Caco-2 (cell line): Measurements from ENCODE around the gene ABCC4. TPM values are rescaled to one million over a fixed set of nuclear protein-coding genes. Genes with fewer than 3 reads are reported as not detected.

ENCODE experiments used
- BruUV-seq: library from RNA; stranded (reverse); fragments of 400-500 nt; replicated peaks from 2 replicates; lab custom pipeline; 2021; lab: Mats Ljungman, UMichigan
- CTCF ChIA-PET: fragments of 300-600 bp; sonication (Branson Sonifier 250); formaldehyde crosslinking; loops from one replicate; lab custom pipeline; 2022; ENCODE audit warnings: antibody characterized with exemption; lab: Charles Lee
- POLR2A ChIA-PET: fragments of 300-600 bp; sonication (Branson Sonifier 250); formaldehyde crosslinking; loops from one replicate; lab custom pipeline; 2022; ENCODE audit warnings: antibody characterized with exemption; lab: Charles Lee
- DNase-seq, 2 experiments: peaks; one replicate each; pipeline versions ENCODE4 v3.0.0 to v3.0.0-alpha.2; 2020 to 2022
- H3K27me3 ChIP-seq: replicated peaks from 2 replicates; pipeline ENCODE4 v1.6.0; 2011; ENCODE audit warnings: low read length; ENCODE audit not compliant: control insufficient read depth, insufficient read depth
- H3K36me3 ChIP-seq: 2 replicates; pipeline ENCODE4 v1.5.1; 2011; ENCODE audit warnings: low read length; ENCODE audit not compliant: control insufficient read depth, insufficient read depth
- H3K4me1 ChIP-seq: fragments of 250-450 bp; sonication (Bioruptor Pico); 2 replicates; pipeline ENCODE4 v1.5.1; 2020; ENCODE audit warnings: mild to moderate bottlenecking
- H3K4me3 ChIP-seq: 2 replicates; pipeline ENCODE4 v1.5.1; 2011; ENCODE audit warnings: low read depth, mild to moderate bottlenecking, control low read depth, low read length
- H3K9me3 ChIP-seq: fragments of 250-450 bp; sonication (Bioruptor Pico); 2 replicates; pipeline ENCODE4 v1.5.1; 2020; ENCODE audit warnings: mild to moderate bottlenecking, moderate library complexity
- H3K27ac Mint-ChIP-seq: one replicate; pipeline ENCODE4 v1.8.0; 2022; ENCODE audit warnings: mixed read lengths; ENCODE audit not compliant: unreplicated experiment
- H3K27me3 Mint-ChIP-seq: one replicate; pipeline ENCODE4 v1.8.0; 2022; ENCODE audit warnings: mixed read lengths; ENCODE audit not compliant: insufficient read depth, unreplicated experiment
- H3K36me3 Mint-ChIP-seq: one replicate; pipeline ENCODE4 v1.8.0; 2022; ENCODE audit warnings: mild to moderate bottlenecking, mixed read lengths; ENCODE audit not compliant: insufficient read depth, unreplicated experiment
- H3K4me1 Mint-ChIP-seq: one replicate; pipeline ENCODE4 v1.8.0; 2022; ENCODE audit warnings: low read depth, mixed read lengths; ENCODE audit not compliant: unreplicated experiment
- H3K4me3 Mint-ChIP-seq: one replicate; pipeline ENCODE4 v1.8.0; 2022; ENCODE audit warnings: mild to moderate bottlenecking, moderate library complexity, mixed read lengths; ENCODE audit not compliant: unreplicated experiment
- H3K9me3 Mint-ChIP-seq: one replicate; pipeline ENCODE4 v1.8.0; 2022; ENCODE audit warnings: mixed read lengths; ENCODE audit not compliant: unreplicated experiment
- intact Hi-C: fragments of 100-400 bp; cut with micrococcal nuclease; formaldehyde crosslinking; loops from one replicate; pipeline ENCODE4 v1.10.0; 2022; ENCODE audit not compliant: unreplicated experiment
- total RNA-seq: library from RNA; stranded (reverse); gene quantifications from 2 replicates; pipeline ENCODE4 v1.2.3, GENCODE V29; 2022
- TF ChIP-seq, protein P1 (sequence below), 2 experiments: fragments of 200-600 bp in 1 of 2; IDR thresholded peaks; 1 replicate in 1 of 2; 2 replicates in 1 of 2; pipeline versions ENCODE4 v1.5.1 to v1.8.0; 2011 to 2022; ENCODE audit warnings: antibody characterized with exemption in 1 of 2, control low read depth in 1 of 2, inconsistent platforms in 1 of 2, low read depth in 1 of 2, low read length in 1 of 2, mild to moderate bottlenecking in 1 of 2, moderate library complexity in 1 of 2; ENCODE audit not compliant: insufficient read depth in 1 of 2, severe bottlenecking in 1 of 2, unreplicated experiment in 1 of 2

Gene ABCC4
- total RNA-seq, 1 experiment from 2014 or later: 51.9 TPM

DNA sequence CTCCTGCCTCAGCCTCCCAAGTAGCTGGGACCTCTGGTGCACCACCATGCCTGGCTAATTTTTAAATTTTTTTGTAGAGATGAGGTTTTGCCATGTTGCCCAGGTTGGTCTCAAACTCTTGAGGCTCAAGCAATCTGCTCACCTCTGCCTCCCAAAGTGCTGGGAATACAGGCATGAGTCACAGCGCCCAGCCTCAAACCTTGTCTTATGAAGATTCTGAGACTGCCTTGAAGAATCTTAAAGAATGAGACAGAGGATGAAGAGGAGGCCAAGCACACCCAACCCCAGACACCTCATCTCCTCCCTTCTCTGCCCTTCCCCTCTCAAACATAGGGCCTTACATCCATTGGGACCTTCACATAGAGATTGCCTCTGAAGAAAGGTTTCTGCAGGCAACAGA, 179.7 kb downstream of the ABCC4 start:
- no TSS peak for BruUV-seq
- no peak for DNase-seq

DNA sequence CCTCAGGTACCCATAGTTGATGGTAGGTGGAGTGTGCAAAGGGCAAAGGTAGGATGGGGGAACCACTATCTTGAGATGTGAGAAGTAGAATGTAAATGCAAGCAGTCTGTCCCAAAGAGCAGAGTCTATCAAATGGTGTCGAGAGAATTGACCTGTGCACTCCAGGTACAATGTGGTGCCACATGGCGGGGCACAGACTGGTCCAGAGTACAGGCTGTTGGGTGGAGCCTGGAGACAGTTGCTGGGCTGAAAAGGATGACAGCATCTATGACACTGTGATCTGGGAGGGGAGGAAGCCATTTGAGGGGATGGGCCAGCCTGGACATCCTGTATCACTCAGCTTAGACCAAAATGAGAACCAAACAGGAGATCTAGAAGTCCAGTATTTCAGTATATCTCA, 180.6 kb downstream of the ABCC4 start:
- Histone ChIP-seq H3K27me3 (no peaks in the 10 kb centered on the region), H3K4me1 (peaks cover 53% of the 10 kb centered on the region), H3K4me3 (no peak overlapping the region), H3K36me3 (peaks cover 4% of the 10 kb centered on the region; the same call in 1 of the 2 replicates), H3K9me3 (no peaks in the 10 kb centered on the region)
- CTCF ChIA-PET: no interaction called here
- BruUV-seq: no TSS peak
- Mint-ChIP-seq H3K36me3 (peaks cover 33% of the 10 kb centered on the region), H3K27ac (peak overlapping the region; percentile 78), H3K4me1 (peaks cover 35% of the 10 kb centered on the region), H3K9me3 (no peaks in the 10 kb centered on the region), H3K4me3 (no peak overlapping the region), H3K27me3 (no peaks in the 10 kb centered on the region)
- intact Hi-C loops: no loop called here
- TF ChIP-seq, protein P1, sequence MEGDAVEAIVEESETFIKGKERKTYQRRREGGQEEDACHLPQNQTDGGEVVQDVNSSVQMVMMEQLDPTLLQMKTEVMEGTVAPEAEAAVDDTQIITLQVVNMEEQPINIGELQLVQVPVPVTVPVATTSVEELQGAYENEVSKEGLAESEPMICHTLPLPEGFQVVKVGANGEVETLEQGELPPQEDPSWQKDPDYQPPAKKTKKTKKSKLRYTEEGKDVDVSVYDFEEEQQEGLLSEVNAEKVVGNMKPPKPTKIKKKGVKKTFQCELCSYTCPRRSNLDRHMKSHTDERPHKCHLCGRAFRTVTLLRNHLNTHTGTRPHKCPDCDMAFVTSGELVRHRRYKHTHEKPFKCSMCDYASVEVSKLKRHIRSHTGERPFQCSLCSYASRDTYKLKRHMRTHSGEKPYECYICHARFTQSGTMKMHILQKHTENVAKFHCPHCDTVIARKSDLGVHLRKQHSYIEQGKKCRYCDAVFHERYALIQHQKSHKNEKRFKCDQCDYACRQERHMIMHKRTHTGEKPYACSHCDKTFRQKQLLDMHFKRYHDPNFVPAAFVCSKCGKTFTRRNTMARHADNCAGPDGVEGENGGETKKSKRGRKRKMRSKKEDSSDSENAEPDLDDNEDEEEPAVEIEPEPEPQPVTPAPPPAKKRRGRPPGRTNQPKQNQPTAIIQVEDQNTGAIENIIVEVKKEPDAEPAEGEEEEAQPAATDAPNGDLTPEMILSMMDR (IDR thresholded peaks at IDR 0.05; ENCODE audit: insufficient read depth in 1 of 2, low read depth in 1 of 2, low read length in 1 of 2, severe bottlenecking in 1 of 2, unreplicated experiment in 1 of 2): no peak
- POLR2A ChIA-PET: no interaction called here
- DNase-seq: no peak

More for the DNA sequence above, 179.7 kb downstream of the ABCC4 start:
- Histone ChIP-seq H3K27me3 (no peaks in the 10 kb centered on the region), H3K4me1 (peaks cover 49% of the 10 kb centered on the region), H3K9me3 (no peaks in the 10 kb centered on the region), H3K36me3 (peaks cover 5% of the 10 kb centered on the region; the same call in 1 of the 2 replicates), H3K4me3 (no peak overlapping the region)
- CTCF ChIA-PET: no interaction called here
- intact Hi-C loops: no loop called here
- no peaks in the 10 kb centered on the region for H3K27me3 Mint-ChIP-seq
- H3K4me3 Mint-ChIP-seq: peak overlapping the region; percentile 17
- peaks cover 29% of the 10 kb centered on the region for H3K36me3 Mint-ChIP-seq
- peaks cover 35% of the 10 kb centered on the region for H3K4me1 Mint-ChIP-seq
- TF ChIP-seq, protein P1 (IDR thresholded peaks at IDR 0.05; ENCODE audit: insufficient read depth in 1 of 2, low read depth in 1 of 2, low read length in 1 of 2, severe bottlenecking in 1 of 2, unreplicated experiment in 1 of 2): no peak
- H3K27ac Mint-ChIP-seq: peak overlapping the region; percentile 78
- no peaks in the 10 kb centered on the region for H3K9me3 Mint-ChIP-seq
- POLR2A ChIA-PET: no interaction called here

- H3K36me3 ChIP-seq: peaks cover 4% of the 10 kb centered on the region; the same call in 1 of the 2 replicates
- CTCF ChIA-PET: no interaction called here
- POLR2A ChIA-PET: no interaction called here
- no peak overlapping the region for H3K4me3 ChIP-seq
- Mint-ChIP-seq H3K27ac (no peak overlapping the region), H3K9me3 (no peaks in the 10 kb centered on the region), H3K4me1 (peaks cover 43% of the 10 kb centered on the region), H3K27me3 (no peaks in the 10 kb centered on the region), H3K4me3 (no peak overlapping the region), H3K36me3 (peaks cover 47% of the 10 kb centered on the region)
- no peak for DNase-seq
- intact Hi-C loops: no loop called here
- H3K9me3 ChIP-seq: no peaks in the 10 kb centered on the region
- peaks cover 50% of the 10 kb centered on the region for H3K4me1 ChIP-seq
- no TSS peak for BruUV-seq
- TF ChIP-seq, protein P1 (IDR thresholded peaks at IDR 0.05; ENCODE audit: insufficient read depth in 1 of 2, low read depth in 1 of 2, low read length in 1 of 2, severe bottlenecking in 1 of 2, unreplicated experiment in 1 of 2): no peak
- H3K27me3 ChIP-seq: no peaks in the 10 kb centered on the region
Measured at GRCh38 chr13:95118541-95119324, 182.5 kb downstream of the ABCC4 start.
